ENCODE results near the gene C6orf15.

C6orf15 gene

GRCh38 chr6:31112478-31112877 is at the start of gene C6orf15:
C6orf15 (minus strand) TSS chr6:31112575; CDS start chr6:31112555, 20 bp downstream.
- TF ChIP-seq, protein P1, sequence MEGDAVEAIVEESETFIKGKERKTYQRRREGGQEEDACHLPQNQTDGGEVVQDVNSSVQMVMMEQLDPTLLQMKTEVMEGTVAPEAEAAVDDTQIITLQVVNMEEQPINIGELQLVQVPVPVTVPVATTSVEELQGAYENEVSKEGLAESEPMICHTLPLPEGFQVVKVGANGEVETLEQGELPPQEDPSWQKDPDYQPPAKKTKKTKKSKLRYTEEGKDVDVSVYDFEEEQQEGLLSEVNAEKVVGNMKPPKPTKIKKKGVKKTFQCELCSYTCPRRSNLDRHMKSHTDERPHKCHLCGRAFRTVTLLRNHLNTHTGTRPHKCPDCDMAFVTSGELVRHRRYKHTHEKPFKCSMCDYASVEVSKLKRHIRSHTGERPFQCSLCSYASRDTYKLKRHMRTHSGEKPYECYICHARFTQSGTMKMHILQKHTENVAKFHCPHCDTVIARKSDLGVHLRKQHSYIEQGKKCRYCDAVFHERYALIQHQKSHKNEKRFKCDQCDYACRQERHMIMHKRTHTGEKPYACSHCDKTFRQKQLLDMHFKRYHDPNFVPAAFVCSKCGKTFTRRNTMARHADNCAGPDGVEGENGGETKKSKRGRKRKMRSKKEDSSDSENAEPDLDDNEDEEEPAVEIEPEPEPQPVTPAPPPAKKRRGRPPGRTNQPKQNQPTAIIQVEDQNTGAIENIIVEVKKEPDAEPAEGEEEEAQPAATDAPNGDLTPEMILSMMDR (IDR thresholded peaks at IDR 0.05; ENCODE audit: low read depth, low read length, missing control alignments), result no peak
- no peak within 1 kb of the TSS for H3K4me3 ChIP-seq (ENCODE audit: low read depth, low read length)
- no peak for DNase-seq (ENCODE audit: low read depth)

DNA sequence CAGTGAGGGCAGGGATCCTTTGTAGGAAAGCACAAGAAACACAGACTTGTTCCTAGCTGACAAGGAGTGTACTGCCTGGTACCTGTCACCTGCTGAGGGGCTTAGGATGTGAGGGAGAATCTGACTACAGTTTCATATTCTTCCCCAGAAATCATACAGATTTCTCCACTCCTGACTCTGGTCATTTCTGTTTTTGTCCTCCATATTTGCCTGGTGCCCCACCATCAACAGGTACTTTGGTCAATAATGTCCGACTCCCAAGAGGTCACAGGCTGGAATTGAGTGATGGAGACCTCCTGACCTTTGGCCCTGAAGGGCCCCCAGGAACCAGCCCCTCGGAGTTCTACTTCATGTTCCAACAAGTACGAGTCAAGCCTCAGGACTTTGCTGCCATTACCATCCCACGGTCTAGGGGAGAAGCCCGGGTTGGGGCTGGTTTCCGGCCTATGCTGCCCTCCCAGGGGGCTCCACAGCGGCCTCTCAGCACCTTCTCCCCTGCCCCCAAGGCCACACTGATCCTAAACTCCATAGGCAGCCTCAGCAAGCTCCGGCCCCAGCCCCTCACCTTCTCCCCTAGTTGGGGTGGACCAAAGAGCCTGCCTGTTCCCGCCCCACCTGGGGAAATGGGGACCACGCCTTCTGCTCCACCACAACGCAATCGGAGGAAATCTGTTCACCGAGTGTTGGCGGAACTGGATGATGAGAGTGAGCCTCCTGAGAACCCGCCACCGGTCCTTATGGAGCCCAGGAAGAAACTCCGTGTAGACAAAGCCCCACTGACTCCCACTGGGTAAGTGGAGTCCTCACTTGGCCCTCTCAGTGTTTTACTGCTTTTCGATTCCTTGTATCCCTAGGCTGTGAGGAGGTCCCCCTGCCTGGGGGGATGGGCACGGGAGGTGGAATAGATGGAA is 49.1 kb upstream of the C6orf15 start:
- TF ChIP-seq, protein P1 (IDR thresholded peaks at IDR 0.05; ENCODE audit: low read depth, low read length, missing control alignments), result no peak

DNA sequence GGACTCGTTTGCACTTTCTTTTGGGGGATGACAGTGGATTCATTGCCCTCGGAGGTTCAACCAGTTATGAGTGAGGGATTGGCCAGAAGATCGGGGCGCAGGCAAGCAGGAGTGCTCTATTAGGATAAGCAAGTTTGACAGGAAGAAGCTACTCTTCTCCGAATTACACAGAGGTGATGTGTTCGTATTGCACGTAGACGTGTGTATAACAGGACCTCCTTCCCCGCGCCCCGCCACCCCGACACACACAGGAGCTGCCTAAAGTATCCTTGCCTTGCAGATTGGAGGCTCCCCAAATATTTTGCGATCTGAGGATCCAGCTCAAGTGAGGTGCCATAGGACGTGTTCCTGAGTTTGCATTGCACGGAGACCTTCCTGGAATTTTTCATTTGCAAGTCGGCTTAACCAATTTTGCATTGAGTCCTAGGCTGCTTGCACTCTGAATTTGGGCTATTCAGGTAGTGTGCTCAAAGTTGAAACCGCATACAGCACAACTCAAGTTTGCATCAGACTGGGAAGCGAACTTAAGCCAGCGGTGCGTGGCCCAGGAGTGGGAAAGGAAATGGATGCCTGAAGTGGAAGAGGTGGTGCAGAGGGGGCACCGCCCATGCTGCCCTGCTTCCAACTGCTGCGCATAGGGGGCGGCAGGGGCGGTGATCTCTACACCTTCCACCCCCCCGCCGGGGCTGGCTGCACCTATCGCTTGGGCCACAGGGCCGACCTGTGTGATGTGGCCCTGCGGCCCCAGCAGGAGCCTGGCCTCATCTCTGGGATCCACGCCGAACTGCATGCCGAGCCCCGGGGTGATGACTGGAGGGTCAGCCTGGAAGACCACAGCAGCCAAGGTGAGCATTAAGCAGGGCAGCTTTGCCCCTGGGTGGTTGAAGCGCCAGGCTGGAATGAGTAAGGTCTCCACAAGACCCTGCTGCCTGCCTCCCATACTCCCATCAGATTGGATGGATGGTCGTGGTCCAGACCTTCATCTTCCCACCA is 46.8 kb upstream of the C6orf15 start:
- TF ChIP-seq, protein P1 (IDR thresholded peaks at IDR 0.05; ENCODE audit: low read depth, low read length, missing control alignments), result peak; percentile 21
- peak overlapping the region; percentile 55 for H3K4me3 ChIP-seq (ENCODE audit: low read depth, low read length)
- no peak for DNase-seq (ENCODE audit: low read depth)

More for the DNA sequence above, 49.1 kb upstream of the C6orf15 start:
- DNase-seq (ENCODE audit: low read depth), result no peak
- no peak overlapping the region for H3K4me3 ChIP-seq (ENCODE audit: low read depth, low read length)

DNA sequence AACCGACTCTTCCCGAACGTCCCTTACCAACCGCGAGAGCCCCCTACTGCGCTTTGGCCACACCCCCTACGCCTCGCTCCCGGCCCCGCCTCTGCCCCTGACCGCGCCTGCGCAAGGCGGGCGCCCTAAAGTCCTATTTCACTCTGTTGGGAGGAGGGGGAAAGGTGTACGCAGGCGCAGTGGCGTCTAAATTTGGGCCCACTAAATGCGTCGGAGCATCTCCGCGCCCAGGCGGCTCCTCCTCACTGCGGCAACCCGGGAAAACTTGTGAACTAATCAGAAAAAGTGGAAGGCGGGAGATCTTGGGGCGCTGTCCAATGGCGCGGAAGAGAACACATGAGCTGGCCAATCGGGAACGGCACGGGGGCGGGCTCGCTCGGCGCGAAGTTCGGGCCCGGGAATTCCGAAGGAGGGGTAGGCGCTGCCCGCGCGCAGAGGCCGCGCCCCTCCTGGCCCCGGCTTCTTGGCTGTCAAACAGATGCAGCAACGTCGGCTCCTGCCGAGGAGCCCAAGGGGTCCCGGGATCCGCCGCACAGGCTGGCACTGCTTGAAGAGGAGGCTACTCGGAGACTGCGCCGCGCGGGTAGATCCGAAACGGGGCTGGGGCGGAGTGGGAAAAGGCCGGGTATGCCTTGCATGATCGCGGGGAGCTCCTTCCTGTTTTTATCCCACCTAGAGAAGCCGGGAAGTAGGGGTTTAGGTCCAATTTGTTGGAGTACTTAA is 45.9 kb upstream of the C6orf15 start, which contains the start of gene TCF19:
Gene TCF19, plus strand, starts transcription at position 450 of the 723 bp plus-strand sequence. CDS start 881 bp downstream, outside the sequence.
- peak within 1 kb of the TSS; percentile 55 for H3K4me3 ChIP-seq (ENCODE audit: low read depth, low read length)
- TF ChIP-seq, protein P1 (IDR thresholded peaks at IDR 0.05; ENCODE audit: low read depth, low read length, missing control alignments), result no peak
- peak; percentile 97 for DNase-seq (ENCODE audit: low read depth)

DNA sequence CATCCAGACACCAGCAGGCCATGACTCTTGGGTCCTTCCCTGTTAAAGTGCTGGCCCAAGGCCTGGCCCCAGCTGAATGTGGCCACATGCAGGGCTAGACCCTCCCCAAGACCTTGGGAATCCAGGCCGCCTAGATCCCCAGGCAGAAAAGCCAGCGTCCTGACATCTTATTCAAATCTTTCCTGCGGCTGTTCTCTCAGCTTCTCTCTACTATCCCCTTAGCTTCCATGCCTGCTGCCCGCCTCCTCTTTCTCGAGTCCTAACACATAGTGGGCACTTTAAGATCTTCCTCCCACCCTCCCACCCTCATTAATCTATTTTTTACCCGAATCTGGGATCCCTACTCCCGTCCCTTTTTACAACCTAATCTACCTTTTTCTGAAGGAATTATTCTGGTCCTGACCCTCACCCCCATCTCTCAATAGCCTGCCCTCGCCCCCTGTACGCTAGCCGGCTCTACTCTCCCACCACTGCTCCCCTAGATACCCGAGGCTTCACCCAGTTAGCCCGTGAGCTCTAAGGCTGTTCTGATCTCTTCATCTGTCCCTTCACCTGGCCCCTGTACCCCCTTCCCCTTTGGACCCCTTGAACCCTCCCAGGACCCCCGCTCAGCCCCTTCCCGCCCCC is 45.3 kb upstream of the C6orf15 start, which contains the start of gene CCHCR1:
Gene CCHCR1, minus strand, starts transcription at position 290 of the 627 bp plus-strand sequence. Its CDS starts 202 bp downstream, at position 88.
- H3K4me3 ChIP-seq (ENCODE audit: low read depth, low read length), result peak within 1 kb of the TSS; percentile 55
- TF ChIP-seq, protein P1 (IDR thresholded peaks at IDR 0.05; ENCODE audit: low read depth, low read length, missing control alignments), result no peak
- DNase-seq (ENCODE audit: low read depth), result no peak

Measured in GM12864 (cell line).